Mesothelial cell of epicardium (in vitro differentiated cells): ENCODE measurements around the gene PPP3R1. TPM values are rescaled to one million over a fixed set of nuclear protein-coding genes. Genes with fewer than 3 reads are reported as not detected.
A peak's percentile ranks its signal among the peaks of the same experiment; 100 is the strongest.

Source experiments
- DNase-seq, 2 experiments: peaks; one replicate each; pipeline ENCODE4 v3.0.0; 2021; ENCODE audit warnings: low spot score in 2 of 2; ENCODE audit not compliant: unreplicated experiment in 2 of 2
- H3K27ac Mint-ChIP-seq: 2 replicates; pipeline ENCODE4 v1.8.0; 2021; ENCODE audit warnings: mixed read lengths
- H3K27me3 Mint-ChIP-seq: 2 replicates; pipeline ENCODE4 v1.8.0; 2021; ENCODE audit warnings: low read depth, mixed read lengths
- H3K36me3 Mint-ChIP-seq: 2 replicates; pipeline ENCODE4 v1.8.0; 2021; ENCODE audit warnings: mixed read lengths
- H3K4me1 Mint-ChIP-seq: 2 replicates; pipeline ENCODE4 v1.8.0; 2021; ENCODE audit warnings: mixed read lengths
- H3K4me3 Mint-ChIP-seq: 2 replicates; pipeline ENCODE4 v1.8.0; 2021; ENCODE audit warnings: mild to moderate bottlenecking, moderate library complexity, mixed read lengths
- H3K9me3 Mint-ChIP-seq: 2 replicates; pipeline ENCODE4 v1.8.0; 2021; ENCODE audit warnings: mixed read lengths
- CTCF ChIP-seq: fragments of 200-600 bp; sonication (generic); IDR thresholded peaks from one replicate; pipeline ENCODE4 v1.5.0; 2021; ENCODE audit warnings: antibody characterized with exemption; ENCODE audit not compliant: unreplicated experiment
- total RNA-seq: library from RNA; stranded (reverse); gene quantifications from 3 replicates; pipeline ENCODE4 v1.2.1, GENCODE V29; 2021

PPP3R1 gene
- total RNA-seq, 1 donor from 2014 or later: 62.8 TPM

- no peaks in the 10 kb centered on the region for H3K36me3 Mint-ChIP-seq
- no peak for TF ChIP-seq CTCF
- no peaks in the 10 kb centered on the region for H3K9me3 Mint-ChIP-seq
- H3K4me1 Mint-ChIP-seq: peaks cover 43% of the 10 kb centered on the region
- no peak overlapping the region for H3K4me3 Mint-ChIP-seq
- H3K27ac Mint-ChIP-seq: peak overlapping the region; percentile 5
- H3K27me3 Mint-ChIP-seq: no peaks in the 10 kb centered on the region
- no peak for DNase-seq
Measured at GRCh38 chr2:68237976-68238580, 14.3 kb downstream of the PPP3R1 start.

GRCh38 chr2:68237404-68237803 lies 14.9 kb downstream of the PPP3R1 start:
- Mint-ChIP-seq H3K4me1 (peaks cover 44% of the 10 kb centered on the region), H3K27ac (no peak overlapping the region), H3K4me3 (no peak overlapping the region), H3K9me3 (no peaks in the 10 kb centered on the region), H3K36me3 (no peaks in the 10 kb centered on the region), H3K27me3 (no peaks in the 10 kb centered on the region)
- DNase-seq: no peak
- TF ChIP-seq CTCF: no peak

- H3K4me3 Mint-ChIP-seq: no peak overlapping the region
- peaks cover 44% of the 10 kb centered on the region for H3K4me1 Mint-ChIP-seq
- no peaks in the 10 kb centered on the region for H3K27me3 Mint-ChIP-seq
- TF ChIP-seq CTCF: no peak
- H3K9me3 Mint-ChIP-seq: no peaks in the 10 kb centered on the region
- no peak for DNase-seq
- no peak overlapping the region for H3K27ac Mint-ChIP-seq
- H3K36me3 Mint-ChIP-seq: no peaks in the 10 kb centered on the region
Measured at GRCh38 chr2:68236876-68237275, 15.5 kb downstream of the PPP3R1 start.

- Mint-ChIP-seq H3K27me3 (no peaks in the 10 kb centered on the region), H3K4me3 (no peak overlapping the region), H3K27ac (peak overlapping the region; percentile 2), H3K36me3 (no peaks in the 10 kb centered on the region), H3K9me3 (no peaks in the 10 kb centered on the region), H3K4me1 (peaks cover 47% of the 10 kb centered on the region)
- no peak for TF ChIP-seq CTCF
- no peak for DNase-seq
Measured at GRCh38 chr2:68236103-68236734, 16.1 kb downstream of the PPP3R1 start.

GRCh38 chr2:68235090-68235489 lies 17.2 kb downstream of the PPP3R1 start:
- H3K27ac Mint-ChIP-seq: no peak overlapping the region
- H3K9me3 Mint-ChIP-seq: no peaks in the 10 kb centered on the region
- peaks cover 51% of the 10 kb centered on the region for H3K4me1 Mint-ChIP-seq
- H3K4me3 Mint-ChIP-seq: no peak overlapping the region
- no peak for TF ChIP-seq CTCF
- no peaks in the 10 kb centered on the region for H3K27me3 Mint-ChIP-seq
- DNase-seq: no peak
- H3K36me3 Mint-ChIP-seq: no peaks in the 10 kb centered on the region
